ENCODE measurements around the gene DES.
A peak's percentile ranks its signal among the peaks of the same experiment; 100 is the strongest.

- peak; percentile 89 for TF ChIP-seq CTCF (conservative IDR thresholded peaks at IDR 0.05; ENCODE audit: low read depth, low read length)
- no peak for TF ChIP-seq EZH2 (IDR thresholded peaks at IDR 0.05; ENCODE audit: low read length, unreplicated experiment)
Observed at GRCh38 chr2:219459460-219460311, 41.5 kb downstream of the DES start.
